HepG2 (cell line): ENCODE data around the gene DMAC2L. TPM values are rescaled to one million over a fixed set of nuclear protein-coding genes. Genes with fewer than 3 reads are reported as not detected.

Experiments used
- CTCF ChIP-seq: sonication (generic); formaldehyde crosslinking; IDR thresholded peaks from 2 replicates; pipeline ENCODE4 v1.5.0; 2020; ENCODE audit warnings: mild to moderate bottlenecking, missing genetic modification reagents, moderate library complexity
- DRAP1 ChIP-seq: IDR thresholded peaks from 2 replicates; pipeline ENCODE4 v1.6.1; 2016; ENCODE audit warnings: missing genetic modification reagents, missing compliant biosample characterization
- GFI1 ChIP-seq: sonication (generic); formaldehyde crosslinking; IDR thresholded peaks from 2 replicates; pipeline ENCODE4 v1.5.0; 2020; ENCODE audit warnings: missing genetic modification reagents, mild to moderate bottlenecking, borderline replicate concordance
- IKZF5 ChIP-seq: IDR thresholded peaks from 2 replicates; pipeline ENCODE4 v1.6.1; 2018; ENCODE audit warnings: missing genetic modification reagents, mild to moderate bottlenecking, missing compliant biosample characterization
- KIAA2018 ChIP-seq: sonication (generic); formaldehyde crosslinking; IDR thresholded peaks from 2 replicates; pipeline ENCODE4 v1.5.0; 2020; ENCODE audit warnings: mild to moderate bottlenecking, missing genetic modification reagents, borderline replicate concordance
- NFE2L1 ChIP-seq: sonication (generic); formaldehyde crosslinking; IDR thresholded peaks from 2 replicates; pipeline ENCODE4 v1.4.0; 2020; ENCODE audit warnings: missing genetic modification reagents, mild to moderate bottlenecking, borderline replicate concordance
- RNF219 ChIP-seq: sonication (generic); formaldehyde crosslinking; IDR thresholded peaks from 2 replicates; pipeline ENCODE4 v1.5.0; 2020; ENCODE audit warnings: mild to moderate bottlenecking, missing genetic modification reagents
- RXRA ChIP-seq: sonication (generic); formaldehyde crosslinking; IDR thresholded peaks from 2 replicates; pipeline ENCODE4 v1.5.1; 2020; ENCODE audit warnings: missing genetic modification reagents
- SP1 ChIP-seq, 2 experiments: fragments of 450-650 bp in 1 of 2; sonication (generic) in 1 of 2; formaldehyde crosslinking in 1 of 2; IDR thresholded peaks; 2 replicates each; pipeline versions ENCODE4 v1.4.0 to v1.6.1; 2016 to 2020; ENCODE audit warnings: missing genetic modification reagents in 1 of 2
- YEATS2 ChIP-seq: sonication (generic); formaldehyde crosslinking; IDR thresholded peaks from 2 replicates; pipeline ENCODE4 v1.4.0; 2020; ENCODE audit warnings: missing genetic modification reagents, borderline replicate concordance
- ZNF225 ChIP-seq: sonication (generic); formaldehyde crosslinking; IDR thresholded peaks from 2 replicates; pipeline ENCODE4 v1.4.0; 2020; ENCODE audit warnings: mild to moderate bottlenecking, missing genetic modification reagents
- ZNF3 ChIP-seq: IDR thresholded peaks from 2 replicates; pipeline ENCODE4 v1.7.0; 2017; ENCODE audit warnings: inconsistent platforms
- ZNF549 ChIP-seq: sonication (generic); formaldehyde crosslinking; IDR thresholded peaks from 2 replicates; pipeline ENCODE4 v1.5.0; 2020; ENCODE audit warnings: missing genetic modification reagents
- ZNF703 ChIP-seq: sonication (generic); formaldehyde crosslinking; IDR thresholded peaks from 2 replicates; pipeline ENCODE4 v1.5.1; 2020; ENCODE audit warnings: missing genetic modification reagents, mild to moderate bottlenecking, moderate library complexity, borderline replicate concordance
- polyA plus RNA-seq, 8 experiments: library from polyadenylated mRNA; depleted of rRNA in 3 of 8; stranded (reverse) in 7 of 8; unstranded in 1 of 8; fragments of >200 nt; fragmentation: Illumina TruSeq in 4 of 8; extraction: Trizol in 4 of 8; gene quantifications; 2 replicates each; pipeline versions ENCODE4 v1.2.1 to v1.2.3, GENCODE V29; 2011 to 2016; ENCODE audit warnings: low read depth in 4 of 8, missing spikeins in 1 of 8, mixed read lengths in 1 of 8; ENCODE audit not compliant: insufficient read depth in 1 of 8
- total RNA-seq, 5 experiments: library from RNA; depleted of rRNA; stranded (reverse); fragments of >200 nt; fragmentation: Illumina TruSeq; extraction: Trizol; gene quantifications; 2 replicates each; pipeline ENCODE4 v1.2.3, GENCODE V29; 2016; ENCODE audit warnings: low read depth in 1 of 5

The DMAC2L gene
- total and polyA plus RNA-seq, 2 of the 13 experiments (the other 11 are each of a cell fraction or from before 2014, with no cell fraction given): 19.4 to 23.2 TPM

- TF ChIP-seq CTCF (CRISPR knock-in tag): peak; percentile 68
- 0 out of 2 replicates have a peak, but pooled peaks have one; percentile 30 for TF ChIP-seq NFE2L1 (CRISPR knock-in tag)
- no peak for TF ChIP-seq KIAA2018 (CRISPR knock-in tag)
- peak; percentile 71 for TF ChIP-seq GFI1 (CRISPR knock-in tag)
- peak; percentile 78; the same call in 1 of the 2 replicates for TF ChIP-seq YEATS2 (CRISPR knock-in tag)
- peak; percentile 64 for TF ChIP-seq ZNF225 (CRISPR knock-in tag)
- TF ChIP-seq SP1 (IDR thresholded peaks at IDR 0.05): no peak
- peak; percentile 86 for TF ChIP-seq SP1 (CRISPR knock-in tag; IDR thresholded peaks at IDR 0.05)
- peak; percentile 78; the same call in 1 of the 2 replicates for TF ChIP-seq ZNF703 (CRISPR knock-in tag)
- peak; percentile 82; the same call in 1 of the 2 replicates for TF ChIP-seq RXRA (CRISPR knock-in tag)
- peak; percentile 87 for TF ChIP-seq DRAP1
- TF ChIP-seq RNF219 (CRISPR knock-in tag): peak; percentile 86; the same call in 1 of the 2 replicates
- no peak for TF ChIP-seq ZNF3
- peak; percentile 76 for TF ChIP-seq IKZF5 (CRISPR knock-in tag)
- no peak for TF ChIP-seq ZNF549 (CRISPR knock-in tag)
Observed at GRCh38 chr14:50311972-50312733, at the start of gene DMAC2L, which contains the start of gene L2HGDH (continued).
